Spleen (tissue), 11 donors: ENCODE results near the gene SLC35F6. TPM values are rescaled to one million over a fixed set of nuclear protein-coding genes. Genes with fewer than 3 reads are reported as not detected.
"Not testable (repeated sequence)": the region's sequence is repeated elsewhere in the genome, so short reads cannot be mapped to it uniquely, and the experiment has no call there.

Experiments
- DNase-seq: peaks from one replicate; pipeline ENCODE4 v3.0.0-alpha.2; 2020
- H3K27ac ChIP-seq, 8 donors: fragments of 200-600 bp; sonication (generic) in 7 of 8; 1 replicate in 4 of 8; 2 replicates in 4 of 8; pipeline versions ENCODE4 v1.5.0 to v1.8.0; 2016 to 2021; ENCODE audit warnings: inconsistent platforms in 4 of 8, mild to moderate bottlenecking in 4 of 8, moderate library complexity in 1 of 8
- H3K27me3 ChIP-seq, 7 donors: fragments of 200-600 bp; sonication (generic) in 6 of 7; replicated peaks in 1 of 7; 1 replicate in 4 of 7; 2 replicates in 3 of 7; pipeline versions ENCODE4 v1.5.0 to v1.8.0; 2016 to 2021; ENCODE audit warnings: inconsistent platforms in 3 of 7, mild to moderate bottlenecking in 1 of 7
- H3K36me3 ChIP-seq, 6 donors: fragments of 200-600 bp; sonication (generic) in 5 of 6; 1 replicate in 4 of 6; 2 replicates in 2 of 6; pipeline versions ENCODE4 v1.5.0 to v1.8.0; 2016 to 2021; ENCODE audit warnings: inconsistent platforms in 2 of 6
- H3K4me1 ChIP-seq, 6 donors: fragments of 200-600 bp; sonication (generic) in 5 of 6; 1 replicate in 3 of 6; 2 replicates in 3 of 6; pipeline versions ENCODE4 v1.5.0 to v1.8.0; 2016 to 2021; ENCODE audit warnings: inconsistent platforms in 3 of 6
- H3K4me3 ChIP-seq, 8 donors: fragments of 200-600 bp; sonication (generic) in 7 of 8; 1 replicate in 4 of 8; 2 replicates in 4 of 8; pipeline versions ENCODE4 v1.5.0 to v1.8.0; 2016 to 2021; ENCODE audit warnings: inconsistent platforms in 4 of 8, mild to moderate bottlenecking in 4 of 8, moderate library complexity in 2 of 8
- H3K9me3 ChIP-seq, 8 donors: fragments of 200-600 bp; sonication (generic) in 7 of 8; 1 replicate in 4 of 8; 2 replicates in 4 of 8; pipeline versions ENCODE4 v1.5.0 to v1.8.0; 2016 to 2021; ENCODE audit warnings: inconsistent platforms in 4 of 8
- CTCF ChIP-seq, 11 experiments: fragments of 200-600 bp in 7 of 11; fragments of 450-650 bp in 4 of 11; sonication (generic) in 4 of 11; IDR thresholded peaks in 8 of 11; conservative IDR thresholded peaks in 3 of 11; 1 replicate in 7 of 11; 2 replicates in 4 of 11; pipeline versions ENCODE4 v1.4.0 to v1.8.0; 2016 to 2021; ENCODE audit warnings: antibody characterized with exemption in 11 of 11, inconsistent platforms in 4 of 11, mild to moderate bottlenecking in 1 of 11
- POLR2A ChIP-seq, 3 donors: fragments of 450-650 bp; IDR thresholded peaks; one replicate each; pipeline ENCODE4 v1.5.1; 2017; ENCODE audit warnings: antibody characterized with exemption in 3 of 3, mild to moderate bottlenecking in 1 of 3
- POLR2AphosphoS5 ChIP-seq, 3 donors: sonication (generic); formaldehyde crosslinking; IDR thresholded peaks; one replicate each; pipeline ENCODE4 v1.5.1; 2017; ENCODE audit warnings: antibody characterized with exemption in 3 of 3
- WGBS, 5 donors: extraction: QIAGEN DNeasy Blood & Tissue Kit in 3 of 5; methylation state at CpG; one replicate each; pipeline versions ENCODE4 v1.1.5 to v1.1.7; 2013 to 2018; 5-methylcytosine and 5-hydroxymethylcytosine counted together
- intact Hi-C: fragments of 100-400 bp; cut with DNase I; formaldehyde crosslinking; loops from one replicate; pipeline ENCODE4 v1.15.0; 2023; ENCODE audit warnings: low total_unique reads
- polyA plus RNA-seq, 3 donors: library from polyadenylated mRNA; stranded (reverse); fragments of 200-250 nt; gene quantifications; one replicate each; pipeline ENCODE4 v1.2.1, GENCODE V29; 2013
- total RNA-seq, 7 donors: library from RNA; depleted of rRNA in 3 of 7; stranded (reverse); fragments of >200 nt in 3 of 7; fragmentation: NEBNext Ultra II Directional in 4 of 7; extraction: Animal tissue kit (Norgen Biotek cat#: 25700) in 4 of 7; gene quantifications; one replicate each; pipeline versions ENCODE4 v1.1.0 to v1.2.1, GENCODE V29; 2016 to 2021
- donor health status: healthy with polysubstance abuse.
- donor health status: DM: no; HTN: no; CAD: no; lungs with moderate emphysema.
- donor health status: DM: no; HTN: no; CAD: no.
- donor health status: Bipolar disorder and iron deficiency.
- donor health status: healthy.
- donor health status: DM: no; HTN: no; CAD: no.
- donor health status: DM: yes; HTN: yes; CAD: no.

The SLC35F6 gene
- total and polyA plus RNA-seq, 10 donors = 5.3 to 50.2 (median 30.1) TPM

GRCh38 chr2:26812731-26813130 is 48.6 kb downstream of the SLC35F6 start:
- H3K27me3 ChIP-seq = peaks cover 0 to 72% (median 0%) of the 10 kb centered on the region in 7 donors
- TF ChIP-seq POLR2A (IDR thresholded peaks at IDR 0.05) = no peak
- no peak for TF ChIP-seq CTCF (IDR thresholded peaks at IDR 0.05 in 8 of 11, conservative IDR thresholded peaks at IDR 0.05 in 3 of 11)
- TF ChIP-seq POLR2AphosphoS5 (IDR thresholded peaks at IDR 0.05) = no peak

GRCh38 chr2:26814072-26814765 is 50.1 kb downstream of the SLC35F6 start:
- intact Hi-C loops, H3K9me3 ChIP-seq, DNase-seq, H3K27ac ChIP-seq, H3K36me3 ChIP-seq, H3K4me3 ChIP-seq: not testable (repeated sequence)
- 92 to 97% (median 94%) methylated on average over 21 to 52 of the region's 52 CpGs for WGBS, 5 donors
- Histone ChIP-seq H3K4me1 (peaks cover 0 to 15% (median 0%) of the 10 kb centered on the region in 6 donors), H3K27me3 (peaks cover 0 to 84% (median 0%) of the 10 kb centered on the region in 7 donors)

More at GRCh38 chr2:26812731-26813130, 48.6 kb downstream of the SLC35F6 start:
- intact Hi-C loops = no loop called here
- H3K4me1 ChIP-seq = peaks cover 0 to 15% (median 0%) of the 10 kb centered on the region in 6 donors
- DNase-seq = no peak
- H3K9me3 ChIP-seq = no peaks in the 10 kb centered on the region
- no peak overlapping the region for H3K4me3 ChIP-seq
- H3K27ac ChIP-seq = no peak overlapping the region
- no peaks in the 10 kb centered on the region for H3K36me3 ChIP-seq
- 84 to 94% (median 87%) methylated on average over 3 of the region's 3 CpGs for WGBS, 5 donors

DNA sequence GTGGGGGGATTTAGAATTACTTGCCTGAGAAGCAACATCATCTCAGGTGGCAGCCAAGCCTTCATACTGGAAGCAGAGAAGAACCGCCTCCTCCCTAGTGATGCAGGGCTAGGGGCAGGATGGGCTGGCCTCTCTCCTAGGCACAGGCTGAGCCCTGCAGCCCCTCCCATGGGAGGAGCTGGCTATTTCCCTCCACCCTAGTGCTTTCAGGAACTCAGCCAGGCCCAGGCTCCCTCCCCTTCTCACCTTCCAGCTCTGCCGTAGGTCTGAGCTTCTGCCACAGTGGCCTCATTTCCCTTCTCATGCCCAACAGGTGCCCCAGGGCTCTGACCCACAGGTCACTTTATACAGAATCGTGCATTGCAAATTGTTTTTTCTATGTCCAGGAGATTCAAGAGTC is 52.8 kb downstream of the SLC35F6 start:
- intact Hi-C loops = no loop called here
- Histone ChIP-seq H3K27ac (no peak overlapping the region), H3K36me3 (no peaks in the 10 kb centered on the region), H3K4me1 (no peaks in the 10 kb centered on the region), H3K9me3 (no peaks in the 10 kb centered on the region), H3K4me3 (no peak overlapping the region), H3K27me3 (peaks cover 0 to 70% (median 0%) of the 10 kb centered on the region in 7 donors)
- TF ChIP-seq POLR2AphosphoS5 (IDR thresholded peaks at IDR 0.05) (no peak), CTCF (IDR thresholded peaks at IDR 0.05 in 8 of 11, conservative IDR thresholded peaks at IDR 0.05 in 3 of 11) (no peak), POLR2A (IDR thresholded peaks at IDR 0.05) (no peak)
- 44 to 65% (median 55%) methylated on average over 2 to 3 of the region's 3 CpGs for WGBS, 5 donors
- no peak for DNase-seq

DNA sequence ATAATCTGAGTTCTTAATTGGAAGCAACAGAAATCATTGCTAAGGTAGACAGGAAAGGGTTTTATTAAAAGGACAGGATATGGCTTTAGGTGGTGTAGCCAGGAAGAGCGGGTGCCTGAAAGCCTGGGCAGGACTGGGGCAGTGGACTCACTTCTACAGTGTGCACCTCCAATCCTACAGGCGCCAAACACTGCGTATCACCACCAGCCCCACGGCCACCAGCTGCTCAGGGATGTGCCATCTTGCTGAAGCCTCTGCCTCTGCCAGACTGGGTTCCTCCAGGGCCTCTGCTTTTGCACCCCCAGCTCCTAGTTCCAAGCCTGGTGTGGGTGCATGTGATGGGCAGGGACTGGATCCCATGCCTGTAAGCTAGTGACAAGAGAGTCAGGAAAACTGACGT is 54.2 kb downstream of the SLC35F6 start:
- 81 to 85% (median 82%) methylated on average over 5 of the region's 5 CpGs for WGBS, 5 donors
- no peak for DNase-seq
- TF ChIP-seq POLR2A (IDR thresholded peaks at IDR 0.05) = no peak
- TF ChIP-seq POLR2AphosphoS5 (IDR thresholded peaks at IDR 0.05) = no peak
- no peak for TF ChIP-seq CTCF (IDR thresholded peaks at IDR 0.05 in 8 of 11, conservative IDR thresholded peaks at IDR 0.05 in 3 of 11)

More for the DNA sequence above, 54.2 kb downstream of the SLC35F6 start:
- no peaks in the 10 kb centered on the region for H3K9me3 ChIP-seq
- no peaks in the 10 kb centered on the region for H3K4me1 ChIP-seq
- H3K27ac ChIP-seq = no peak overlapping the region
- intact Hi-C loops = no loop called here
- H3K27me3 ChIP-seq = peaks cover 0 to 59% (median 0%) of the 10 kb centered on the region in 7 donors
- no peaks in the 10 kb centered on the region for H3K36me3 ChIP-seq
- no peak overlapping the region for H3K4me3 ChIP-seq
